NB4 (cell line): Measurements from ENCODE around the gene PPP1R15B.

ENCODE experiments used
- DNase-seq: peaks from one replicate; pipeline ENCODE4 v3.0.0; 2010; ENCODE audit warnings: low read depth
- H3K4me3 ChIP-seq: one replicate; pipeline ENCODE4 v1.5.1; 2011; ENCODE audit warnings: mild to moderate bottlenecking, low read depth, low read length, moderate library complexity
- MYC ChIP-seq: IDR thresholded peaks from 2 replicates; pipeline ENCODE4 v1.6.1; 2011; ENCODE audit warnings: low read depth, low read length
- POLR2A ChIP-seq: IDR thresholded peaks from 2 replicates; pipeline ENCODE4 v1.6.1; 2011; ENCODE audit warnings: mild to moderate bottlenecking; ENCODE audit not compliant: insufficient read length; ENCODE audit errors: extremely low read depth
- TF ChIP-seq, protein P1 (sequence below): IDR thresholded peaks from one replicate; pipeline ENCODE4 v1.5.1; 2012; ENCODE audit warnings: low read depth, low read length
- TF ChIP-seq, protein P2 (sequence below): IDR thresholded peaks from 2 replicates; pipeline ENCODE4 v1.6.1; 2011; ENCODE audit warnings: low read depth, low read length

The PPP1R15B gene

DNA sequence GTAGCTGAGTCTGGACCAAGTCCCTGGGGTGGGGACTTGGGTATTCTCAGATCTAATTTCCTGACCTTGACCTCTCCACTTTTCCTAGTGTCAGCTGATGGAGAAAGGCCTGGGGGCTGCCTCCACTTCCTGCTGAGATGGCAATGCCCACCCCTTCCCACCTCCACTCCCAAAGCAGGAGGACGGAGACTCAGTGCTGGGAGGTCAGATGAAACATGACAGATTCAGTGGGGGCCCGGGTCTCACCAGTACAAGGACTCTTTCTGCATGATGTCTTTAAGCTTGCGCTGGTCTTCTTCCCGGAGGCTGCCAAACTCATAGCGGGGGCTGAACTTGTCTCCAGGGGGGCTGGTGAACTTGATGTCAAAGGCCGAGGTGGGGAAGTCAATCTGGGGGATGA is 35.6 kb upstream of the PPP1R15B start:
- TF ChIP-seq, protein P1, sequence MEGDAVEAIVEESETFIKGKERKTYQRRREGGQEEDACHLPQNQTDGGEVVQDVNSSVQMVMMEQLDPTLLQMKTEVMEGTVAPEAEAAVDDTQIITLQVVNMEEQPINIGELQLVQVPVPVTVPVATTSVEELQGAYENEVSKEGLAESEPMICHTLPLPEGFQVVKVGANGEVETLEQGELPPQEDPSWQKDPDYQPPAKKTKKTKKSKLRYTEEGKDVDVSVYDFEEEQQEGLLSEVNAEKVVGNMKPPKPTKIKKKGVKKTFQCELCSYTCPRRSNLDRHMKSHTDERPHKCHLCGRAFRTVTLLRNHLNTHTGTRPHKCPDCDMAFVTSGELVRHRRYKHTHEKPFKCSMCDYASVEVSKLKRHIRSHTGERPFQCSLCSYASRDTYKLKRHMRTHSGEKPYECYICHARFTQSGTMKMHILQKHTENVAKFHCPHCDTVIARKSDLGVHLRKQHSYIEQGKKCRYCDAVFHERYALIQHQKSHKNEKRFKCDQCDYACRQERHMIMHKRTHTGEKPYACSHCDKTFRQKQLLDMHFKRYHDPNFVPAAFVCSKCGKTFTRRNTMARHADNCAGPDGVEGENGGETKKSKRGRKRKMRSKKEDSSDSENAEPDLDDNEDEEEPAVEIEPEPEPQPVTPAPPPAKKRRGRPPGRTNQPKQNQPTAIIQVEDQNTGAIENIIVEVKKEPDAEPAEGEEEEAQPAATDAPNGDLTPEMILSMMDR = no peak
- TF ChIP-seq POLR2A (no peak), MYC (no peak)
- TF ChIP-seq, protein P2, sequence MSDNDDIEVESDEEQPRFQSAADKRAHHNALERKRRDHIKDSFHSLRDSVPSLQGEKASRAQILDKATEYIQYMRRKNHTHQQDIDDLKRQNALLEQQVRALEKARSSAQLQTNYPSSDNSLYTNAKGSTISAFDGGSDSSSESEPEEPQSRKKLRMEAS = no peak
- H3K4me3 ChIP-seq = no peak overlapping the region
- DNase-seq = no peak

DNA sequence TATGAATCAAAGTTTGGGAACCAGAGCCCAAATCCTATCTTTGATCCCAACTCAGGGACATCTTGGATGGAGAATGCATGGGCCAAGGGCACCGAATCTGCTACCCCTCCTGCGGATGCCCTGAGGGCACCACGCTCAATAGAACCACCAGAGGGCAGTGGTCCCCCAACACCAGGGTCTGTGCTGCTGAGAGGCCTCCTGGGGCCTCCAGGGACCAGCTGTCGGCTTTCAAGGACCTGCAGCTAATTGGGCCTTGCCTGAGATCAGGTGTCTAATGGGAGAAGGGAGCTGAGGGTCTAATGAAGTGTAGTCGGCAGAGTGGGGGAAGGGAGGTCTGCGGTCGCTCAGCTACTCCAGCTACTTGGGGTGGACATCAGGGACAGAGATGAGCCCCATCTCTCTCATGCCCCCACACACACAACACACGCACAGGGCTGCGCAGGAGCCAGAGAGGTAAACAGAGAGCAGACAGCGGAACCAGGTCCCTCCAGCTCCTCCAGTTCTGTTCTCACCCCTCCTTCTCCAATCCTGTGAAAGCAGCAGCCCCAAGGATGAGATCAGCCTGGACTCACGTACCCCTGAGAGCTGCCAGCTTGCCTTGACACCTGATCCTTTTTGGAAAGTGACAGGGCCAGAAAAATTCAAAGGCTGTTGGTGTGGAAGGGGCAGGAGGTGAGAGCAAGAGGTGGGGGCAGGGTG is 34.9 kb upstream of the PPP1R15B start:
- TF ChIP-seq, protein P1 = peak; percentile 76
- TF ChIP-seq POLR2A = no peak
- TF ChIP-seq, protein P2 = peak; percentile 38; the same call in 1 of the 2 replicates
- no peak for TF ChIP-seq MYC
- DNase-seq = peak; percentile 83
- no peak overlapping the region for H3K4me3 ChIP-seq

DNA sequence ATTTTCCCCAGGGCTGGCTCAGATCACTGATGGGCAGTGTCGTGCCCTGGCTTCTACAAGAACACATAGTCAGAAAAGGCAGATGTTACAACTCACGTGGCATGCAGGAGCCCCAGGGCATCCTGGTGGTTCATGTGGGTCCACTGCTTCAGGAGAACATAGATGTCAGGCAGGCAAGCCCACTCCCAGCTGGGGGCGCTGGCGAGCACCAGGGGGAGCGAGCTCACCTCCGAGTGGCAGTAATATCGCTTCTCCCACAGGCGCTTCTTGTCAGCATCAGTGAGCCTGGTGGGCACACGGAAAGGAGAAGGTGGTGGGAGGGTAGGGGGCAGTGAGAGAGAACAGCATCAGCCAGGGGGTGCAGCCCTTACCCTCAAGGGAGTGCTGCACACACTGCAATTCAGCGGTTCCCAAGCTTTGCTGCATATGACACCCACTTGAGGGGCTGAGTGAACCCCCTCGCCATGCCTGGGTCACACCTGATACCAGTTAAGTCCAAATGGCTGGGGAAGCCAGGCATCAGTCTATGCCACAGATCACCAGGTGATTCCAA is 34.3 kb upstream of the PPP1R15B start:
- H3K4me3 ChIP-seq = no peak overlapping the region
- peak; percentile 66 for DNase-seq
- TF ChIP-seq, protein P2 = no peak
- TF ChIP-seq, protein P1 = peak; percentile 61

DNA sequence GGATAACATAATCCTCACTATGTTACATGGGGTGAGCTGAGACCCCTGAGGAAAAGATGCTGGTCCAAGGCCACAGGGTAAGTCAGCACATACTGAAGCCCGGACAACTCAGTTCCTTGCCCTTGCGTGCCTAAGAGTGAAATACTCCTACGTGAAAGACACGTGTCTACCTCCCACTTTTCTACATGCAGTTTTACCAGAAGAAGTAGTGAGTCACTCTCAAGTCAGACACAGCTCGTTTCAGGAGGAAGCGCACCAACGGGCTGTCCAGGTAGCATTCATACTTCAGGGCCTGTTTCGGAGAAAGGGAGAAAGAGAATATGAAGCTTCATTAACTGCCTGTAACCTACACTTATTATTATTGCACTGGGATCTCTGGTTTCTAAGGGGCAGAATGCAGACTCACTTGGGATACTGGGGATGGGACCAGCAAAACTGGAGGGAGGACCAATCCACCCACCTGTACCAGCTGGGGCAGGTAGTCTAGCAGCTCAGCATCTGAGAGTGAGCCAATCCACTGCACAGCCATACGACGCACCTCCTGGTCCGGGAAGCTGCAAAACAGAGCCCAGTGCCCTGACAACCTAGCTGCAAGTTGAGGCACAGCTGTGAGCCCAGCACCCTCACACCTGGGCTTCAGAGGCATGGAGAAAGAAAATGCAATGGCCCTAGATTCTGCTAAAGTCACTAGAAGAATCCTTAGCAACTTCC is 32.4 kb upstream of the PPP1R15B start:
- H3K4me3 ChIP-seq = no peak overlapping the region
- DNase-seq = no peak
- TF ChIP-seq POLR2A (no peak), MYC (no peak)
- TF ChIP-seq, protein P1 = no peak
- TF ChIP-seq, protein P2 = peak; percentile 45; the same call in 1 of the 2 replicates

DNA sequence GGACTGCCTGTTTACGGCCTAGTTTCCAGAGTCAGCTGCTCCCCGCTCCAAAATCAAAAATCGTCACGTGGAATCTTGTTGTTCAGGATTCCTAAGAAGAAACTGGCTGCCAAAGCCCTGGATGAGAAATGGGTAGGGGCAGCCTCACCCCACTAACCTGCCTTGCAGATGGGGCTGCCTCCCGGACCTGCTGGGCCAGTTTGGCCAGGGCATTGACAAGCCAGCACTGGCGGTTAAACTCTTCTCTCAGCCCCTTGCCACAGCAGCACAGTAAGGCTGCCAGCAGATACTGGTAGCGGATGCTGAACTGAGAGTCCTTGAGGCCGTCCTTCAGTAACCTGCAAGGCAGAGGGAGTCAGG is 31.6 kb upstream of the PPP1R15B start:
- H3K4me3 ChIP-seq = no peak overlapping the region
- no peak for TF ChIP-seq MYC
- no peak for TF ChIP-seq POLR2A
- TF ChIP-seq, protein P2 = no peak
- TF ChIP-seq, protein P1 = no peak
- no peak for DNase-seq
